HFFc6 (cell line): ENCODE results near the gene ALG5. TPM values are rescaled to one million over a fixed set of nuclear protein-coding genes. Genes with fewer than 3 reads are reported as not detected.

ENCODE experiments used
- DNase-seq: peaks from one replicate; pipeline ENCODE4 v3.0.0-alpha.2; 2018
- H3K27ac Mint-ChIP-seq: 2 replicates; pipeline ENCODE4 v1.8.0; 2020; ENCODE audit warnings: mild to moderate bottlenecking, mixed read lengths
- H3K27me3 Mint-ChIP-seq: 2 replicates; pipeline ENCODE4 v1.8.0; 2021; ENCODE audit warnings: mild to moderate bottlenecking, moderate library complexity, mixed read lengths; ENCODE audit not compliant: insufficient read depth
- H3K36me3 Mint-ChIP-seq: 2 replicates; pipeline ENCODE4 v1.8.0; 2021; ENCODE audit warnings: low read depth, mixed read lengths
- H3K4me1 Mint-ChIP-seq: 2 replicates; pipeline ENCODE4 v1.8.0; 2020; ENCODE audit warnings: low read depth, mixed read lengths
- H3K4me3 Mint-ChIP-seq: 2 replicates; pipeline ENCODE4 v1.8.0; 2020; ENCODE audit warnings: mild to moderate bottlenecking, moderate library complexity, mixed read lengths
- H3K9me3 Mint-ChIP-seq: 2 replicates; pipeline ENCODE4 v1.8.0; 2020; ENCODE audit warnings: mild to moderate bottlenecking, mixed read lengths
- CTCF ChIP-seq: fragments of 200-600 bp; sonication (generic); IDR thresholded peaks from 2 replicates; pipeline ENCODE4 v1.5.0; 2021; ENCODE audit warnings: antibody characterized with exemption, mild to moderate bottlenecking
- long read RNA-seq: library from polyadenylated mRNA; unstranded; transcript quantifications from one replicate; pipeline ENCODE4 v2.0.0, GENCODE V29; 2019
- total RNA-seq, 6 experiments: library from RNA; stranded (reverse); fragmentation: NEBNext Ultra II Directional; extraction: Animal tissue kit (Norgen Biotek cat#: 25700); gene quantifications; 2 replicates in 1 of 6; 3 replicates in 5 of 6; pipeline ENCODE4 v1.2.3, GENCODE V29; 2021

The ALG5 gene
- total RNA-seq: 10 to 100 TPM; 31.0 to 41.9 (median 33.4) TPM
- long read RNA-seq, transcript ALG5-201 (10 exons, 1,154 nt): major isoform, 76 of 88 reads
- long read RNA-seq, partial matches to known transcripts: 6 of 88 reads
- long read RNA-seq, other reads (novel, unspliced or antisense): 6 of 88 reads

GRCh38 chr13:36999054-36999714 lies at the start of gene ALG5:
ALG5 (minus strand) TSS chr13:36999340; CDS start chr13:36999300, 40 bp downstream.
- H3K27me3 Mint-ChIP-seq: peaks cover 10% of the 10 kb centered on the region
- no peaks in the 10 kb centered on the region for H3K9me3 Mint-ChIP-seq
- DNase-seq: peak; percentile 80
- peak within 1 kb of the TSS; percentile 99 for H3K4me3 Mint-ChIP-seq
- no peaks in the 10 kb centered on the region; the same call in 1 of the 2 replicates for H3K36me3 Mint-ChIP-seq
- H3K27ac Mint-ChIP-seq: peak within 1 kb of the TSS; percentile 99
- peak; percentile 99 for TF ChIP-seq CTCF
- H3K4me1 Mint-ChIP-seq: peaks cover 35% of the 10 kb centered on the region

GRCh38 chr13:37047846-37048245 lies 48.7 kb upstream of the ALG5 start:
- TF ChIP-seq CTCF: no peak
- Mint-ChIP-seq H3K9me3 (no peaks in the 10 kb centered on the region), H3K36me3 (peaks cover 11% of the 10 kb centered on the region), H3K27me3 (no peaks in the 10 kb centered on the region), H3K4me1 (peaks cover 15% of the 10 kb centered on the region), H3K4me3 (no peak overlapping the region), H3K27ac (no peak overlapping the region)
- no peak for DNase-seq

- H3K9me3 Mint-ChIP-seq: no peaks in the 10 kb centered on the region
- H3K36me3 Mint-ChIP-seq: peaks cover 13% of the 10 kb centered on the region
- DNase-seq: no peak
- peaks cover 9% of the 10 kb centered on the region for H3K4me1 Mint-ChIP-seq
- no peaks in the 10 kb centered on the region for H3K27me3 Mint-ChIP-seq
- H3K27ac Mint-ChIP-seq: no peak overlapping the region
- H3K4me3 Mint-ChIP-seq: no peak overlapping the region
- TF ChIP-seq CTCF: no peak
Measured at GRCh38 chr13:37047032-37047431, 47.9 kb upstream of the ALG5 start.

GRCh38 chr13:37046062-37046461 lies 46.9 kb upstream of the ALG5 start:
- Mint-ChIP-seq H3K9me3 (no peaks in the 10 kb centered on the region), H3K27me3 (no peaks in the 10 kb centered on the region), H3K27ac (no peak overlapping the region), H3K4me1 (no peaks in the 10 kb centered on the region; the same call in 1 of the 2 replicates), H3K4me3 (no peak overlapping the region), H3K36me3 (peaks cover 18% of the 10 kb centered on the region)
- no peak for DNase-seq
- no peak for TF ChIP-seq CTCF

GRCh38 chr13:37040789-37041188 lies 41.6 kb upstream of the ALG5 start:
- Mint-ChIP-seq H3K27me3 (no peaks in the 10 kb centered on the region), H3K4me3 (no peak overlapping the region), H3K36me3 (peaks cover 29% of the 10 kb centered on the region), H3K9me3 (no peaks in the 10 kb centered on the region), H3K27ac (no peak overlapping the region), H3K4me1 (no peaks in the 10 kb centered on the region)
- TF ChIP-seq CTCF: no peak
- DNase-seq: no peak
